Activated CD8-positive, alpha-beta memory T cell treated with anti-CD3 and anti-CD28 coated beads, Interleukin-2, amount 50 U/mL, for 24 hours (primary cell): ENCODE data around the gene LOX.
"Not testable (repeated sequence)": the region's sequence is repeated elsewhere in the genome, so short reads cannot be mapped to it uniquely, and the experiment has no call there.

ENCODE experiments used
- DNase-seq: peaks from one replicate; pipeline ENCODE4 v3.0.0-alpha.2; 2020; ENCODE audit errors: extremely low read depth

The LOX gene

DNA sequence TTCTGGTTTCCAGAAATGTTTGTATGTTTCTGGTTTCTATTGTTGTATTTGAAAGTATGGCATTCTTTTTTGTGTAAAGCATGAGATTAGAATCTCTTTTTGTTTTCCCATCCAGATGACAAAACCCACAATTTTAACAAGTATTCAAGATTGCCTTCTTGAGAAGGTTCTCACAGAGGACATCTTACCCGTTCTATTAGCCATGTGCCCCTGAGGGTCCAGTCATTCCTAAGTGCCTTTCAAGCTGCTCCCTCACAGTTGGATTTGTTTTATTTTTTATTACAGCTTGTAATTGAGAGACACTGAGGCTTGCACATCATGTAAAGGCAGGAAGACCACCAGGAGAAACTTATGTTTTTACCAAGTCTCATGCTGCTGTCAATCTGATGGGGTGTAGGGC, 19.3 kb upstream of the LOX start:
- DNase-seq: no peak

DNA sequence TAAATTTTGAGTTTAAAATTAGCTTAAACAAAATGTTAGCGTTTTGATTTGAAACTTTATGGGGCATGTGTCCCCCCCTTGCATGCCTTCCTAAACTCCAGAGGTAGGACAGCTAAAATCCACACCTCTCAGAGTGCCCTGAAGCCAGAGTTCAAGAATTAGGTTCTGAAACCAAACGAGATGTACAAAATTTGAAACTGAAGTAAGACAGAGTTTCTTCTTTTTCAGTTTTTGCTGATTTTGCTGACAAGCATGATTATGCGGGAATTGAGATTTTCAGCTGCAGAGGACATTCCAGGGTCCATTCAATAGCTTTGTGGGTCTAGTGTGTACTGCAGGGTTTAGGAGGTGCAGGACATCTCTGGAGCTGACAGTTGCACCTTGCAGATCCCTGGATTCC, 17.1 kb upstream of the LOX start:
- no peak for DNase-seq

DNA sequence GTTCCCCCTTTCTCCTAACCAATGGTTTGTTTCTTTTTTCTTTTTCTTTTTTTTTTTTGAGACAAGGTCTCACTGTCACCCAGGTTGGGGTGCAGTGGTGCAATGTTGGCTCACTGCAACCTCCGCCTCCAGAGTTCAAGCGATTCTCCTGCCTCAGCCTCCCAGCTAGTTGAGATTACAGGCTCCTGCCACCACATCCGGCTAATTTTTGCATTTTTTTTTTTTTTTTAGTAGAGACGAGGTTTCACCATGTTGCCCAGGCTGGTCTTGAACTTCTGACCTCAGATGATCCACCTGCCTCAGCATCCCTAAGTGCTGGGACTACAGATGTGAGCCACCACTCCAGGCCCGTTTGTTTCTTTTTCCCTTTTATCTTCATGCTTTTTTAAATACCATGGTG, 16.2 kb upstream of the LOX start:
- DNase-seq: not testable (repeated sequence)

DNA sequence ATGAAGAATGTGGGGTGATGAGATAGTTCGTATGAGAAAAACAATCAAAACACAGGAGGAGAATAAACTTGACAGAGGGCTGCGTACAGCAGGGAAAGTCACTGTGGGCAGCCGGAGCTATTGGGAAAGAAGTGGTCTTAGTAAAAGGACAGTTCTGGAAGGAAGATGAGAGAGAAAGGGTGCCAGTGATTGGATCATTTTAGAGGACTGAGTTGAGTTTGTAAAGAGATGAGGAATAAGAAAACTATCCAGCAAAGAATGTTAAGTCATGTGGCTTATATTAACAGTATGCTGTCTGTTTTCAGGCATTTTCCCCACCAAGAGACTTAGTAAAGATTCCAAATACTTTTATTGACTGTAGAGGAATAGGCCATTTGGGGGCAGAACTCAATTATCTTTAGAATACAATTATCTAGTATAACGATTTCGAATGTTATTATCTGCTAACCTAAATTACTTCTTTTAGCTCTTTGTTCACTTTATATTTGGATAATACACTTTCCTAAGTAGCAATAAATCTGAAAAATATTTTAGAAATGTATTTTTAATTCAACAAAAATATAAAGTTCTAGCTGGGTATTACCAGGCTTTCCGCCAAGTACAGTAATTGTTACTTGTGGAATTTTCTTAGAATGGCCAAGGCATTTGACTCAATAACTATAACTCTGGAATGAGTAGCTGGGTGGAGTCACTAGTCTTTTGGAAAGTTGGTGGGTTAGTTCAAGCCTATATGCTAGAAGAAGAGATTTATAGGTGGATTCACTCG, 15.5 kb upstream of the LOX start:
- DNase-seq: no peak

DNA sequence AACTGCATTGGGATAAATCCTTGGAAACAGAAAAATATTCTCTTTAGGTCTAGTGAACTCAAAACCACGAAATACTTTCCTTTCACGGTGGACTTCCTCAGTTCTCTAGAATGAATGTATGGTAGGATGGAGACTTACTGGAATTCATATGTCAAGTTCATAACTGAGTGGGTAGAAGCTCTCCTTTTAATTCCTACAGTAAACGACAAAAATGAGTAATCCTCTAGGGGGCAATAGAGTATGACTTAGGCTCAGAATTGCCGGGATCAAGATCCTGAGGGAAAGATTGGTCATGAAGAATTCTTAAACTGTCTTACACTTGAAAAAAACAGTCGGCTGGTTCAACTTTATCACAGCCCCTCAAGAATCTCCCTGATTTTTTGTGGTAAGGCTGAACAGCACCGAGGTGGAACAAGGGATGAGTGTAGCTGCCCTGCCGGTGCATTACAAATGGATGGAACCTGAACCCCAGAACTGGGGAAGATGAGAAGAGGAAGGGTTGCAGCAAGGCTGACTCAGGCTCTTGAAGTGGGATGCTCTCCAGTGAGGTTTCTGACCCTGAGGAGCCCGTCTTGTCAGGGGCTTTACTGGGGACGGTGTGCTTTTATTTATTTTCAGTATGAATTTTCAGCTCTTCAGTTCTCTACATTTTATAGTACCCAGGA, 14.0 kb upstream of the LOX start:
- DNase-seq: no peak

DNA sequence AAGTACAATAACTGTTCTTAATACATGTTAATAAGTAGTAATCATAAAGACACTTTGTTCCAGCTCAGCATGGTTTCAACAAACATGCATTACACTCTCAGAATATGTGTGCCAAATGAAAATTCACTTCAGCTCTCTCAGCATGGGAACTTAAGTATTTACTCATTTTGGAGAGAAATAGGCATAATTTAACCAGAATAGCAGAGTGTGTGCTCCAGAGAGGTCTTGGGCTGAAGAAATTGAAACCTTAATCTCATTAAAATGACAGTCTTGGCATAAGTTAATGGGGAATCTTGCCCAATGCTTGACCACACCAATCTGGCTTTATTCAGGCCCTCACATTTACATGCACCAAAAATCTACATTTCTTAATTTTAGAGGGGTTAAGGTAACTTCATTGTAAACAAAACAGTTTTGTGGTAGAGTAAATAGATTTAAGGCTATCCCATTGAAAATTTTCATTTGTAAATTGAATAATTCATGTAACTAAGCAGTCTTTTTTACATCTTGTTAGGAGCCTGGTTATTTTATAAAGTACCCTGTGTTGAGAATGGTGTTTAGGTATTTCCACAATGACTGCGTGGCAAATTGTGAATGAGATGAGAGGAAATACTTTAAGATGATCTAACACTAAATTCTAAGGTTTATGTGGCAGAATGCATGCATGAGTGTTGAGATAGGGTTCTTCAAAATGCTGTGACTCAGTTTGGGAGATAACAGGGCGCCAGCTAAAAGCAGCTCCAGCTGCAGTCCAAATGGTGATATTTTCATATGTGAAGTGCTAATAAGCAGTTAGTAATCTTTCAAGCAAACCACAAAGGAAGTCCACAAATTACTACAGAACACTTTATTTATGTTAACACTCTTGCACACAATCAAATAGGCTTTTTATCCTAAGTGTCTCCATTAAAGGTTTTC, 11.3 kb upstream of the LOX start:
- DNase-seq: no peak

DNA sequence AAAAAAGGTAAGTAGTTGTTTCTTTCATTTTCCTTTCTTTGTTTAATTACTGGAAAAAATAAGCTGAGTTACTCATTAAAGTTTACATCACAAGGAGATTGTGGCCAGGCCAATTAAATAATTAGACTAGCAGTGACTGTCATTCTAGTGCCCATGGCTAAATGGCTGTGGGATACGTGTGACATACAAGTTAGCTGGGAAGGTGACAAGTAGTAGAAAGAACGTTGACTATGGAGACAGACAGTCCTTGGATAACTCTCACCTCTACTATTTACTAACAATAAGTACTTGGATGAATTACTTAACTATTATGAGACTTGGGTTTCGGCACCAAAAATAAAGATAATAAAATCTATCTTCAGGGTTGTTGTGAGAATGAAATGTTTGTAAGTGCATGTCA, 7.0 kb upstream of the LOX start:
- no peak for DNase-seq

DNA sequence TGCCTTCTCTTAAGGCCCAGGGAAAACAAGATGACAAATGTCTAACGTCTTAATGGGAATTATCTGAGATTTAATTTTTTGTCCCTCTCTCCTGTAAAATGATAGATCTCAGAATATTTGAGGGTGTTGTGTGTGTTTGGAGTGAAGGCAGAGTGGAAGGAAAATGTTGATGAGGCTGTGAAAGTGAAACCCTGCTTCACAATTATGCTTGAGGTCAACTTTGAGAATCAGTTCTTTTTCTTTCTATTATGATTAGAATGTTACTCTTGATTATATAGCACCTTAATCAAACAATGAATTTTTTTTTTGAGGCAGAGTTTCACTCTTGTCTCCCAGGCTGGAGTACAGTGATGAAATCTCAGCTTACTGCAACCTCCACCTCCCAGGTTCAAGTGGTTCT, 5.5 kb upstream of the LOX start:
- DNase-seq: no peak

DNA sequence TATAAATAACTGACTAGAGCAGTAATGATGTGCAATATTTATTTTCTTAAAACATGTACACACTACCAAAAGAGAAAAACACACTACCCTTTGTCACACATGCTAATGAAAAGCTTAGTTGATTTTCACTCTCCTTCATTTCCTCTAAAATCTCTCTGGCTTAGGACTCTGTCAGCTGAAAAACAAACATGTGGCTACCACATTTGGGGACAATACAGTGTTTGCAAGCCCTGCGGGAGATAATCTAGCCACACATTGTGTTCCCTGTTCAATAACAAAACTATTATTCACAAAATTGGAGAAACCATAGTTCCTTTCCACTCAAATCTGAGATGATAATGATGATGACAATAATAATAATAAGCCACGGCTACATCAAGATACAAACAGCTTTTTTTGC, 3.5 kb upstream of the LOX start:
- DNase-seq: no peak

DNA sequence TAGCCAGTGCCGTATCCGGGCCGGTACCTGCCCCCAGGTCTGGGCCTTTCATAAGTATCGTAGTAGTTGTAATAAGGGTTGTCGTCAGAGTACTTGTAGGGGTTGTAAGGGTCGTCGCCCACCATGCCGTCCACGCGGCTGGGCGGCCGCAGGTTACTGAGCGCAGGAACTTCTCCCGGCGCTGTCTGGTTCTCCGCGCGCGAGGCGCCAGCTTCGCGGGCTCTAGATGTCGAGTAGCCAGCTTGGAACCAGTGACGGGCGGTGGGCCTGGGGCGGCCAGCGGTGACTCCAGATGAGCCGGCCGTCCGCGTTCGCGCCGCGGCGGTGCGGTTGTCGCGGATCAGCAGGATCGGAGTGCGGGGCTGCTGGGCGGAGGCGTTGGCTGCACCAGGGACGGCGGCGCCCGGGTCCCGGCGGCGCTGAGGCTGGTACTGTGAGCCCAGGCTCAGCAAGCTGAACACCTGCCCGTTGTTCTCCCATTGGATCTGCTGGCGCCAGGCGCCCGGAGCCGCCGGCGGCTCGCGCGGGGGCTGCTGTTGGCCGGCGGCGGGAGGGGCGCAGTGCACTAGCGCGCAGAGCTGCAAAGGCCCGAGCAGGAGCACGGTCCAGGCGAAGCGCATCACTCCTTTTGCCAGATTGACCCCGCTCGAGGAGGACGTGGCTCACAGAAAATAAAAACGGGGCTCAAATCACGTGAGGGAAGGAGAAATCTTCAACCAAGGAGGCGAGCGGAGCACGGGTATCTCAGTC, 518 bp downstream of the LOX start:
- DNase-seq: no peak

DNA sequence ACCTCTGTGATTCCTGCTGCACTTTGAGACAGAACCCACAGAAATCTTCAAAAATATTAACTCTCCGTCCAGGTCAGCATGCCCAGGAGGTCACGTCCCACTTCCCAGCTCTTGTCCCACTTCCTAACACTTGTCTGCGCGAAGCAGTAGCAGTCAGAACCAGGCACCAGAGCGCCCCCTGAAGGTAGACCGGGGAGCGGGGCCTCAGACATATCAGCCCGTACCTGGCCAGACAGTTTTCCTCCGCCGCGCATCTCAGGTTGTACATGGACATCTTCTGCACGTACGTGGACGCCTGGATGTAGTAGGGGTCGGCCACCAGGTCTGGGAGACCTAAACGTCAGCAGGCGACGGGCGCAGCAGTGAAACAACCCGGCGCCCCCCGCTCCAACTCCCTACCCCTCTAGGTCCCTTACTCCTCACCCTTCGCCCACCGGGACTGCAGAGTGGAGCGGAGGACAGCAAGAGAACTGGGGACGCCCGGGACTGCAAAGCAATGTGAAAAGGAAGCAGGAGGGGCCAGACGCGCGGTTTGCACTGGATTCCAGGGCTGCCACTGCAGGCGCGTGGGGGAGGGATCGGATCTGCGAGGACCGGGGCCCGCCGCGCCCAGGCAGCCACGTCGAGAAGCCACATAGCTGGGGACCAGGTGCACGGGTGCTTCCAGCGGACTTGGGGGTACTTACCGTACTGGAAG, 1.2 kb downstream of the LOX start:
- DNase-seq: no peak

DNA sequence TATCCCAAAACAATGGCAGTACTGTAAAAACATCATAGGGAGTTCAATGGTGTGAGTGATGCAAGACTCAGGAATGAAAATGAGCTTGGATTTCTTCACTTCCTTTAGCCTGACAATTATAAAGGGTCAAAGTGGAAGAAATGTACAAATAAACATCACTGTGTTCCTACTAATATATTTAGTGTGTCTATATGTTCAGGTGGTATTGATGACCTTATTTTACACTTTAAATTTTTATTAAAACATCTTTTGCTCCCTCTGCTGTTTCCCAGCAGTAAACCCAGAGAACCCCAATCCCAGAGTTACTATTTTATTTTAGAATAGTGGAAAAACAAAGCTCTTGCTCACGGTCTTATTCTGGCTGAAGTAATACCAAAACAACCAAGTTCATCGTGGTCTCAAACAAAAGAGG, 2.0 kb downstream of the LOX start:
- DNase-seq: no peak

DNA sequence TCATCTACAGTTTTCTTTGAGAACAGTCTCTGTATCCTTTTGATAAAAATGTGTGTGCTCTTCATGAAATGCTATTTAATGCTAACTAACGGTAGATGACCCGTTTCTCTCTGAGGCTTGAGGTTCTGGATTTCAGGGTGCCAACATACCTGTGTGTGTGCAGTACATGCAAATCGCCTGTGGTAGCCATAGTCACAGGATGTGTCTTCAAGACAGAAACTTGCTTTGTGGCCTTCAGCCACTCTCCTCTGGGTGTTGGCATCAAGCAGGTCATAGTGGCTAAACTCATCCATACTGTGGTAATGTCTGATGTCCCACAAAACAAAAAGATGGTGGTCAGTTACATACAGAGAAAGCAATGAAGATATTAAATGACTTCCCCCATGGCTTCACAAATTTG, 4.2 kb downstream of the LOX start:
- no peak for DNase-seq

DNA sequence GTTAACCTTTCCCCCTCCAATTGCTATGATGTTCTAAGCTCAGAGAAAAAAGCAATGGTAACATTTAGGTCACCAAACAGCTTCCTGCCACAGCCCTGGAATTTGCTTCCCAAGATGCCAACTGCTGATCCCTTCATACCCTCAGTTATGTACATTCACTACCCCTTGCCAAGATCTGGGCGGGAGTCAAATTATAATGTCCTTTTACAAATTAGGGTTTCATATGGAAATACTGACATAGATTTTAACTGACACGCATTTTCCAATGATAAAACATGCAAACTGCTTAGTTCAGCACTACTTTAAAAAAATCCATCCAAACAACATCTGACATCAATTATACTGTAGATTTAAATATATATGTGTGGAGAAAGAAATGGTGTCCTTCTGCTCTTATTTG, 5.0 kb downstream of the LOX start:
- no peak for DNase-seq

DNA sequence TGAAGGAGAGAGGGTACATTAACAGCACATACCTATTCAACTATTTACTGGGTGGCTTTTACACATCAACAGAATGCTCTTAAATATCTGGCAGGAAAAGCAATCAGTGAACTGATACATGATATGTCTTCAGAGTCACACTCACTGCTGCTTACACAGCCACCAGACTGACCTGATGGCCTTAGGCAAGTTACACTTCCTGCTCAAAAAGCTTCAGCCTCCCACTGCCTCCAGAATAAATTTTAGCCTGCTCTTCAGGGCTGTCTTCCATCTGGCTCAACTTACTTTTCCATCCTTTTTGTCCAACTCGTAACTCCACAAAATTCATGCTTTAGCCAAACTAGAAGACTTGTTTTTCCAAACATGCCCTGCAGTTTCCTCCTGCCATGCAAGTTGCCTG, 10.7 kb downstream of the LOX start:
- no peak for DNase-seq

DNA sequence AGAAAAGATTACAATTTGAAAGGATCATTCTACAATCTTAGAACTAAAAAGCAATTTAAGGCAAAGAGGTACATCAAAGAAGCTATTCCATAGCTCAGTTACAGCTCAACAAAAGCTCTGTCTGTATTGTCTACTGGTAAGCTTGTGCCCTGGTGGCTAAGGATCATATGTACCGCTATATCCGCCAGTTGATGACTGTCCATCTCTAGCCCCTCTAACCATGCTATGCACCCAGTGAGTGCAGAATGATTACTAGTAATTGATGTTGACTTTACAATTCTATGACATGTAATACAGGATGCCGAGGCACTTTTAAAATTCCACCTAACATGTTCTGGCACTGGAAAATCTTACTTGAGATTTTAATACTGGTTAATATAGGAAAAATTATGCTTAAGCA, 13.1 kb downstream of the LOX start:
- DNase-seq: no peak

DNA sequence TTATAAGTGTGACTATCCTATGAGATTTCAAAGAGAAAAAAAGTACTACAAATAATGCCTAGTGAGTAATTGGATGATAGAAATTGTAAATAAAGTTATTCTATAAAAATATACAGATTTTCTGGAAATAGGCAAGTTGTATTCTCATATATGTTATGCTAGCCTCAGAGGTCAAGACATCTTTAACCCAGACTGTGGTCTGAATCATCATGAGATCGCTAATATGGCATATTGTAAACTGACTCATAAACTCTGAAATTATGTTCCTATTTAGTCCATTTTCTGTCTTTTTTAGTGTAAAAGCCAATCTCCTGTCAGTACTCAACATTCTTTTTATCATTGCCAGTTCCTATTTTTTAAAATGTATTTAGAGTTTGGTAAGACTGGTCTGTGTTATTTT, 14.2 kb downstream of the LOX start:
- no peak for DNase-seq

DNA sequence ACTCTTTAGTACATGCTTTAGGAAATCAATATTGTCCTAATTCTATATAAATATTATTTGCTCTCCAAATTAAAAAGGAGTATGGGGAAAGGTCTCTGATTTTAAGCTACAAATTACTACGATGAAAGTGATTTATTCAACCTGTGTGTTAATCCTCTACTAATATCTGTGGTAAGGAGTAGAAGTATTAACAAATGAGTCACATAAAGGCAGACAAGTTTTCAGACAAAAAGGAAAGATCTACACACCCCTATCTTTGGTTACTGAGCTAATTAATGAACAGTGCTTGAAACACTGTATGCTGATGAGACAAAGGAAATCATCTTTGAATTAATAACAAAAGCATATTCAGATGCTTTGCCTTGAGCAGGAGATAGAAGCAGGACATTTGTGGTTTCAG, 15.9 kb downstream of the LOX start:
- DNase-seq: no peak

DNA sequence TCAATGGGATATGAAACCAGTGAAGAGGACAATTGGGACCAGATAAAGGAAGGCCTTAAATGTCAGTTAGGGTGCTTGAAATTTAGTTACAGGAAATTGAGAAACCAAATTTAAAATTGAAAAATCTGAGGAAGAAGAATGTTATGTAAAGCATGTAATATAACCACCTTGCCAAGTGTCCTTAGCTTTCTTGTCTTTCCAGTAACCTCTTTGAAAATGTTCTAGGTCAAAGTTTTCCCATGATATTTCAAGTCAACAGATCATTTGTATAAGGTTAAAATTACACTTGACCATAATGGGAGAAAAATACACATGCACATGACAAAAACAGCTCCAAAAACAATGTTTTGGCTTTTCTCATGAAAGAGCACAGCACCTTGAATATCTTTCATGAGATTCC, 21.1 kb downstream of the LOX start:
- no peak for DNase-seq

DNA sequence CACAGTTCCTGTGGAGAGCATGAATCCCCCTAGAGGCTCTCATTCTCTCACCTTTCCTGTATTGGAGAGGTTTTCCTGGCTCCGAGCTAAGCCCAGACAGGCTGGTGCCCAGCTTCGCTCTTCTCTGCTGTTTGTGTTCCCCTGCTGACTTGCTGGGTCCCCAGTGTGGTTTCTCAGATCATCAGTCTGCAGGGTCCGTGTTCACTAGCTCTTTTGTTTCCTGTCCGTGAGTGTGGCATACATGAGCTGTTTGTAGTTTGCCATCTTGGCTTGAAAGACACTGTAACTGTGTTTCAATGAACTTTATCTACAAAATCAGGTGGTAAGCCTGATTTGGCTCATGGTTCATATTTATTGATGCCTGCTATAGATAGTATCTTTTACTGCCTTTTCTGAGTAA, 23.8 kb downstream of the LOX start:
- DNase-seq: no peak
